Pulmonary artery endothelial cell (primary cell): ENCODE data around the gene ITFG1. TPM values are rescaled to one million over a fixed set of nuclear protein-coding genes. Genes with fewer than 3 reads are reported as not detected.
"Not testable (repeated sequence)": the region's sequence is repeated elsewhere in the genome, so short reads cannot be mapped to it uniquely, and the experiment has no call there.

Source experiments
- DNase-seq: peaks from one replicate; pipeline ENCODE4 v3.0.0-alpha.2; 2011; ENCODE audit warnings: low read depth, low spot score
- total RNA-seq: library from RNA; depleted of rRNA; stranded (reverse); fragments of >200 nt; gene quantifications from 2 replicates; pipeline ENCODE4 v1.2.3, GENCODE V29; 2014

The ITFG1 gene
- total RNA-seq, 1 donor from 2014 or later: 42.5 TPM

- DNase-seq: no peak
Observed at GRCh38 chr16:47342055-47342454, 118.8 kb downstream of the ITFG1 start.

DNA sequence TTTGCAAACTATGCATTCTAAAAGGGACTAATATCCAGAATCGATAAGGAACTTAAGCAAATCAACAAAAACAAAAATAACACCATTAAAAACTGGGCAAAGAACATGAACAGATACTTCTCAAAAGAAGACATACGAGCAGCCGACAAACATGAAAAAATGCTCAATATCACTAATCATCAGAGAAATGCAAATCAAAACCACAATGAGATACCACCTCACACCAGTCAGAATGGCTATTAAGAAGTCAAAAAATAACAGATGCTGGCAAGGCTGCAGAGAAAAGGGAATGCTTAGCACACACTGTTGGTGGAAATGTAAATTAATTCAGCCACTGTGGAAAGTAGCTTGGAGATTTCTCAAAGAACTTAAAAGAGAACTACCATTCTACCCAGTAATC lies 130.3 kb downstream of the ITFG1 start:
- DNase-seq: not testable (repeated sequence)

DNA sequence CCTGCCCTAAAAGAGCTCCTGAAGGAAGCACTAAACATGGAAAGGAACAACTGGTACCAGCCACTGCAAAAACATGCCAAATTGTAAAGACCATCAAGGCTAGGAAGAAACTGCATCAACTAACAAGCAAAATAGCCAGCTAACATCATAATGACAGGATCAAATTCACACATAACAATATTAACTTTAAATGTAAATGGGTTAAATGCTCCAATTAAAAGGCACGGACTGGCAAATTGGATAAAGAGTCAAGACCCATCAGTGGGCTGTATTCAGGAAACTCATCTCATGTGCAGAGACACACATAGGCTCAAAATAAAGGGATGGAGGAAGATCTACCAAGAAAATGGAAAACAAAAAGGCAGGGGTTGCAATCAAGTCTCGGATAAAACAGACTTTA lies 136.6 kb downstream of the ITFG1 start:
- DNase-seq: not testable (repeated sequence)

DNA sequence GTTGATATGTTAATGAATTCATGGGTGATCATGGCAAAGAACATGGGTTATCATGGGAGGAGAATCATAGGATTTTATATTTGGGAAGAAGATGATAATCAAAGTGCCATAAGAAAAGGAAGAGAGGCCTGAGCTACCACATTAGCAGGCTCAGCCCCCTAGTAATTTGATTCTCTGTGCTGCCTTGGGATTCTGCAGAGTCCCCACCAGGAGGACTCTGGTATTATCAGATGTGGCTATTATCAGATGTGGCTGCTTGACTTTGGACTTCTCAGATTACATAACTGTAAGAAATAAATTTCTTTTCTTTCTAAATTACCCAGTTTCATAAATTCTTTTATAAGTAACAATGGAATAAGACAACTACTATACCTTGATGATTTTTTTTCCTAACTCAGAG lies 137.6 kb downstream of the ITFG1 start:
- DNase-seq: no peak

DNA sequence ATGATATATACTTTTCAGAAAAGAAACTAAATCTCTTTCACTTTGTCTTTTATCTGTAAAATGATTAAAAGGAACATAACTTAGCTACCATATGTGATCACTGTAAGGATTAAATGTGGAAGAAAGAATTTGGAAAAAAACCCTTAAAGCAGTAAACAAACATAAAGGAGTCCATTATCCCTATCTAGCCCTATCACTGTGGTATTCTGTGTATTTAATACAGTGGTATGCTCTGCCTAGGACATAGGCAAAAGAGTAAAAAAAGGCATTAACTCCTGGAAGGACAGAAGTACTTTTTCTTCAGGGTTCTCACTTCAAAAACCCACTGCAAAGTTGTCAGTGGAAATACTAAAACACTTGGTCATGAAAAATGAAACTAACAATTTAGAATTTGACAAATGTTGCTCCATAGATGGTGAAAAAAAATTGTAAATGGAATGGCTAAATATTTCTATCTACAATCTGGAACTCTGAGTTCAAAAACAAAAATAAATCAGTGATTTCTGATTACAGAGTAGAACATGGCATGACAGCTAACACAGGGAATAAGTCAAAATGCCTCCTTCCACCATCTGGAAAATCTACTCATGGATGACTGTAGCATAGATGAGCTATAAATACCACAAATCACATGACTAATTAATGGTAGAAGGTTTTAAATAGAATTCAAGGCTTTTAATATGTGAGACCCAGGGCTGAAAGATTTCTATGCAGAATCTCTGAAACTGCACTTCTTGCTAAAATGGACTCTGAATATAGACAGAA lies 140.1 kb downstream of the ITFG1 start:
- DNase-seq: no peak

- no peak for DNase-seq
Observed at GRCh38 chr16:47317465-47318240, 143.2 kb downstream of the ITFG1 start.

DNA sequence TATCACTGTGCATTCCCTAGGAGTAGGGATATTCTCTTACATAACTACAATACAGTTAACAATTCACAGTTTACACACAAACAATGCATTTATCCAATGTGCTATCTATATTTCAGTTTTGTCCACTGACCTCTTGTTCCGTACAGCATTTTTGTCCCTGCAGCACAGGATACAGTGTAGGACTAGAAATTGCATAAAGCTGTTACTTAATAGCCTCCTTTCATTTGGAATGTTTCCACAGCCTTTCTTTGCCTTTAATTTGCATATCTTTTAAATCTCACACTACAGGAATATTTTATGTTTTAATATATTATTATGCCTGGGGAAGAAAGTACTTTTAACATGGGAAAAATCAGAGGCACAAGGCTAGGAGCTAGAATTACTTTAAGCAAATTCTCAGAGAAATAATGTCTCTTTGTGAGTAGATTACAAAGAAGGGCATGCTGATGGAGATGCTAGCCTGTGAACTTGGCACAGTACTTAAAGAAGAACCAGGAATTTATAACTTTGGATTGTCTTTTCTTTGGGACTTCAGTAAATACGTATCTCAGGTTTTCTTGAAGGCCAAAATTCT lies 144.3 kb downstream of the ITFG1 start:
- DNase-seq: no peak

GRCh38 chr16:47311738-47312505 lies 148.9 kb downstream of the ITFG1 start:
- peak; percentile 3 for DNase-seq

- no peak for DNase-seq
Observed at GRCh38 chr16:47310792-47311211, 150.1 kb downstream of the ITFG1 start.

DNA sequence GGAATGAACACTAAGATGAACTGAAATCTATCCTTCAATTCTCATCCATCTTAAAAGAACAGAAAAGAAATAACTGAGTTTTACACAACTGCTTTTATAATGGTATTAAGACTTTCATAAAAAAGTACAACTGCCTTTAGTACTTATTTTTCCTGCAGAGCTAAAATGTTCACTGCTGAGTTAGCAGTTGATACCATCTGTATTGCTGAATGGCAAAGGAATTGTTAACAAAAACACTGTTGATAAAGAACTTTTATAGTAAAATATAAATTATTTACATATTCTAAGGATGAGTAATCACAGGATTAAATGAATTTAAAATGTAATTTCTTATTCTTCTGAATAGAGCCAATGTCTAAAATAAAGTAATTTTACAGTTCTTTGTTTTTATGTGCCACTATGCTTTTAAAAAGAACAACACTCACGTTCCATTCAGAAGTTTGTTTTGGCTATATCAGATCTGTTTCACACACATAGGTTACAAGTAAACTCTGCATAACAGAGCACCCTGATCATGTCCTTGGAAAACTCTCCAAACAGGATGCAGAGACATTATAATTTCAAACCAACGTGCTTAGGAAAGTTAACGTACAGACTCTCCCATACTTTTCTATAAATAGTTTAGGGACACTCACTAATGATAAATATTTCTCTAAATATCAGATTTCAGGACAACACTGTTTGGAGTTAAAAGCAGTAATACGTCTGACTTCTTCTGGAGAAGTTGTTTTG lies 151.1 kb downstream of the ITFG1 start:
- DNase-seq: no peak

- DNase-seq: no peak
Observed at GRCh38 chr16:47308601-47309000, 152.3 kb downstream of the ITFG1 start.

GRCh38 chr16:47304563-47304962 lies 156.3 kb downstream of the ITFG1 start:
- no peak for DNase-seq

- DNase-seq: no peak
Observed at GRCh38 chr16:47299587-47299986, 161.3 kb downstream of the ITFG1 start.

DNA sequence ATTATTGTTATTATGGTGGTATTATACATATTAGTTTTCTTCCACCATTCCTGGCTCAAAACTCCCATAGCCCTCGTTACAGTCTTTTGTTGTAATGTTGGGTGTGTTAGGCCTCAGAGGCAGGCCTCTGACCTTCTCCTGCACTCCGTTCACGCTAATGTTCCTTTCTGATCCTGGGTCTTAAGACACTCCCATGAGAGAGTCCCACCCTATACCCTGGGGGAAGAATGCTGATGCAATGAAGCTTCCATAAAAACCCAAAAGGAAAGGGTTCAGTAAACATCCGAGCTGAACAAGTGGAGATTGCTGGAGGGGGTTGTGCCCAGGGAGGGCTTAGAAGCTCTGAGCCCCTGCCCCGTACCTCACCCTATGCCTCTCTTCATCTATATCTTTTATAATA lies 175.9 kb downstream of the ITFG1 start:
- DNase-seq: no peak

GRCh38 chr16:47278306-47278970 lies 182.4 kb downstream of the ITFG1 start:
- no peak for DNase-seq

GRCh38 chr16:47276522-47276921 lies 184.3 kb downstream of the ITFG1 start:
- no peak for DNase-seq

DNA sequence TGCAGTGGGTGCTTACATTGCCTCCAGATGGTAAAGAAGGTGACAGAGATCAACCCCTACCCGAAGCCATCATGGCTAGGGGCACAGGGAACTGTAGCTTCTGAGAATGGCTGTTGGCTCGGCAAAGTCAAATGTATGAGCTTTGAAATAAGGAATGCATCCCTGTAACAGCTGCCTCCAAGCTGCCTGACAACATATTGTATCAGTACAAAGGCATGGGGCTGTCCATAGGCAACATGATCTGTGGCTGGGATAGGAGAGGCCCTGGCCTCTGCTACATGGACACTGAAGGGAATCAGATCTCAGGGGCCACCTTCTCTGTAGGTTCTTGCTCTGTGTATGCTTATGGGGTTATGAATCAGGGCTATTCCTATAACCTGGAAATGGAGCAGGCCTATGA lies 197.9 kb downstream of the ITFG1 start:
- no peak for DNase-seq

GRCh38 chr16:47260503-47260902 lies 200.4 kb downstream of the ITFG1 start:
- no peak for DNase-seq

- no peak for DNase-seq
Observed at GRCh38 chr16:47258874-47259461, 201.9 kb downstream of the ITFG1 start.

DNA sequence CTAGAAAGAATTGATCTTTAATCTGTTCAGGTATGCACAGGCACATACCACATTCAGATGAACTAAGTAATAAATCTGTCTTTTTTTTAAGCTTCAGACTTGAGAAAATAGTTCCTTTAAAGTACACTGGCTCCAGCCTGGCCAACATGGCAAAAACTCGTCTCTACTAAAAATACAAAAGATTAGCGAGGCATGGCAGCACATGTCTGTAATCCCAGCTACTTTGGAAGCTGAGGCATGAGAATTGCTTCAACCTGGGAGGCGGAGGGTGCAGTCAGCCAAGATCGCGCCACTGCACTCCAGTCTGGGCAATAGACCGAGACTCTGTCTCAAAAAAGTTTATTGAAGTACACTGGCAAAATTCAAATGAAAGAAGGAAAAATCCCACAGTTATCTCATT lies 206.1 kb downstream of the ITFG1 start:
- no peak for DNase-seq
